Nephron (organoid): ENCODE results near the gene LEFTY1.

Source experiments
- H3K27ac Mint-ChIP-seq, 3 experiments: 2 replicates each; pipeline ENCODE4 v1.8.0; 2020; ENCODE audit warnings: mixed read lengths in 3 of 3, mild to moderate bottlenecking in 2 of 3, moderate library complexity in 1 of 3
- H3K27me3 Mint-ChIP-seq: 2 replicates; pipeline ENCODE4 v1.8.0; 2021; ENCODE audit warnings: low read depth, mild to moderate bottlenecking, moderate library complexity, mixed read lengths
- H3K36me3 Mint-ChIP-seq: 2 replicates; pipeline ENCODE4 v1.8.0; 2020; ENCODE audit warnings: low read depth, mixed read lengths
- H3K4me1 Mint-ChIP-seq: 2 replicates; pipeline ENCODE4 v1.8.0; 2020; ENCODE audit warnings: mixed read lengths
- H3K4me3 Mint-ChIP-seq, 3 experiments: 2 replicates each; pipeline ENCODE4 v1.8.0; 2020; ENCODE audit warnings: mild to moderate bottlenecking in 3 of 3, mixed read lengths in 3 of 3, moderate library complexity in 2 of 3
- H3K9me3 Mint-ChIP-seq: 2 replicates; pipeline ENCODE4 v1.8.0; 2020; ENCODE audit warnings: mixed read lengths
- TF ChIP-seq, protein P1 (sequence below), 3 experiments: fragments of 200-600 bp; sonication (generic); IDR thresholded peaks; one replicate each; pipeline ENCODE4 v1.5.0; 2021; ENCODE audit warnings: antibody characterized with exemption in 3 of 3; ENCODE audit not compliant: unreplicated experiment in 3 of 3

LEFTY1 gene

DNA sequence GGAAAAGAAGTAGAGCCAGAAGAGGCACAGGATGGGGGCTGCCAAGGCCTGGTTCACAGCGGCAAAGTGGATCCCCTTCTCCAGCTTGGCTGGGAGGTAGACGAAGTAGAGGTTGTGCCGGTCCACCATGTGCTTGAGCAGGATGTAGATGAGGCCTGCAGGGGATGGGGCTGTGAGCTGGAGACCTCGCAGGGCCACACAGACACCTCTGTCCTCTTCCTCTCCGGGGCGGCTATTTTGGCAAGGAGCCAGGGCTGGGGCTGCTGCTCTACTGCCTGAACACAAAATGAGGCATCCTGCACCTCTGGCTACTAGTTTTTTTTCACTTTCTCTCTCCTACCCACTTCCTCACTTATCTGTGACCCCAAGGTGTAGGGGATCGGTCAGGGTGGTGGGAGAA lies 39.0 kb downstream of the LEFTY1 start:
- TF ChIP-seq, protein P1, sequence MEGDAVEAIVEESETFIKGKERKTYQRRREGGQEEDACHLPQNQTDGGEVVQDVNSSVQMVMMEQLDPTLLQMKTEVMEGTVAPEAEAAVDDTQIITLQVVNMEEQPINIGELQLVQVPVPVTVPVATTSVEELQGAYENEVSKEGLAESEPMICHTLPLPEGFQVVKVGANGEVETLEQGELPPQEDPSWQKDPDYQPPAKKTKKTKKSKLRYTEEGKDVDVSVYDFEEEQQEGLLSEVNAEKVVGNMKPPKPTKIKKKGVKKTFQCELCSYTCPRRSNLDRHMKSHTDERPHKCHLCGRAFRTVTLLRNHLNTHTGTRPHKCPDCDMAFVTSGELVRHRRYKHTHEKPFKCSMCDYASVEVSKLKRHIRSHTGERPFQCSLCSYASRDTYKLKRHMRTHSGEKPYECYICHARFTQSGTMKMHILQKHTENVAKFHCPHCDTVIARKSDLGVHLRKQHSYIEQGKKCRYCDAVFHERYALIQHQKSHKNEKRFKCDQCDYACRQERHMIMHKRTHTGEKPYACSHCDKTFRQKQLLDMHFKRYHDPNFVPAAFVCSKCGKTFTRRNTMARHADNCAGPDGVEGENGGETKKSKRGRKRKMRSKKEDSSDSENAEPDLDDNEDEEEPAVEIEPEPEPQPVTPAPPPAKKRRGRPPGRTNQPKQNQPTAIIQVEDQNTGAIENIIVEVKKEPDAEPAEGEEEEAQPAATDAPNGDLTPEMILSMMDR (IDR thresholded peaks at IDR 0.05; ENCODE audit: unreplicated experiment in 3 of 3), result no peak
- no peaks in the 10 kb centered on the region for H3K27me3 Mint-ChIP-seq
- peaks cover 29% of the 10 kb centered on the region for H3K4me1 Mint-ChIP-seq
- H3K9me3 Mint-ChIP-seq, result no peaks in the 10 kb centered on the region
- H3K4me3 Mint-ChIP-seq, result no peak overlapping the region
- H3K27ac Mint-ChIP-seq, result peak overlapping the region; percentile 63 to 67 (median 64)
- H3K36me3 Mint-ChIP-seq, result peaks cover 57% of the 10 kb centered on the region

DNA sequence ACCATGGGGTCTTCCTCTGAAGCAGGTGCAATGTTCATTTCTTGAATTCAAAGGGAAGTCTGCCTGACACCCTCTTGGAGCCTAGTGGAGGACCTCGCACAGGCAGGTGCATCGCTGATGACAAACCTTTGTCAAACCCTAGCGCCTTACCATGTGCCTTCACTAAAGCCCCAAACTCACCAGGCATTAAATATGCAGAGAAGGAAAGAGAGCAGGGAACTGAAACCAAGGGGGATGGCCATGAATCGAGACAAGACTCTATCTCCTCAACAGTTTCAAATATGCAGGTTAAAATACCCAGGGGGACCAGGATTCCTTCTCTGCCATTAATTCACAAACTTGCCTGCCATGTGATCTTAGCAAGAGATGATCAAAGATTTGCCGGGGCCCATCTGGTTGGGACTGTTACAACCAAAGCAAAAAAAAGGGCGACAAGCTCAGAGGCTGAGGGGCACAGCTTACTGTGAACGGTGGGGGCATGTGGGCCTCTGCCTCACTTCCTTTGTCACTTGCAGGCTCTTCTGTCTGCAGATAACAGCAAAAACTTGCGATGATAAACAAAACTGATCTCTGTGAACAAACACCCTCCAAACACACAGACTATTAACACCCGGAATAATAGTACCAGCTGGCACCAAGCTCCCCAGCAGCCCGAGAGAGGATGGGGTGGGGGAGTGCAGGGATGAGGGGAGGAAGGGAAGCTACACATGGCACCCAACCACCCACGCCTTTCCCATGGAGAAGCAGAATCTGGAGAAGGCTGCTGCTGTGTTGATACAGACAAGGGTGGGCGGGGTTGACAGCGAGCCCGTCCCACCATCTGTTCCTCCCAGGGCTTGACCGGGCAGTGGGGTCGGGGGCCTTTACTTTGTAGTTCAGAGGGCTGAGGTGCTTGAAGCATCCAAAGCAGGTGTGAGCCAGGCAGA lies 40.7 kb downstream of the LEFTY1 start:
- peak overlapping the region in 1 of 3 experiments; percentile 7 for H3K4me3 Mint-ChIP-seq

DNA sequence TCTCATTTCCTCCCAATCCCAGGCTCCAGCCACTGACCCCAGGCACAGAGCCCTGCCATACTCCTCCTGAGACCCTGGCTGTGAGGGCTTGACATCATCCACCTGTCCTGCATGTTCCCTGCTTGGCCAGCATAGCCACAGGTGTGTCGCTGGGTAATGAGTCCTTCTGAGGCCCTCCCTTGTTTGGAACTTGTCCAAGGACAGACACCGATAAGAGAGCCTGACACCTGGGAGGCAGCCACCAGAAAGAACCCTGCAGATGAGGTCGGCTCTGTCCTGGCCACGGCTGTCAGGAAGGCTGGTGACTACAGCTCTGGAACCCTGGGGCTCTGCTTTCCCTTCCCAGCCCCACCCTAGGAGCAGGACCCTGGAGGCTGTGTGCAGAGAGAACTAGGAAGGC lies 41.3 kb downstream of the LEFTY1 start:
- no peak overlapping the region for H3K4me3 Mint-ChIP-seq
- no peaks in the 10 kb centered on the region for H3K9me3 Mint-ChIP-seq
- H3K36me3 Mint-ChIP-seq, result peaks cover 58% of the 10 kb centered on the region
- peaks cover 34% of the 10 kb centered on the region for H3K4me1 Mint-ChIP-seq
- H3K27ac Mint-ChIP-seq, result peak overlapping the region in 2 of 3 experiments; percentile 94 to 96
- H3K27me3 Mint-ChIP-seq, result no peaks in the 10 kb centered on the region
- TF ChIP-seq, protein P1 (IDR thresholded peaks at IDR 0.05; ENCODE audit: unreplicated experiment in 3 of 3), result no peak

More for the DNA sequence above, 40.7 kb downstream of the LEFTY1 start:
- peaks cover 29% of the 10 kb centered on the region for H3K4me1 Mint-ChIP-seq
- H3K27me3 Mint-ChIP-seq, result no peaks in the 10 kb centered on the region
- TF ChIP-seq, protein P1 (IDR thresholded peaks at IDR 0.05; ENCODE audit: unreplicated experiment in 3 of 3), result no peak
- H3K36me3 Mint-ChIP-seq, result peaks cover 56% of the 10 kb centered on the region
- H3K27ac Mint-ChIP-seq, result peak overlapping the region; percentile 85 to 96 (median 94)
- no peaks in the 10 kb centered on the region for H3K9me3 Mint-ChIP-seq

DNA sequence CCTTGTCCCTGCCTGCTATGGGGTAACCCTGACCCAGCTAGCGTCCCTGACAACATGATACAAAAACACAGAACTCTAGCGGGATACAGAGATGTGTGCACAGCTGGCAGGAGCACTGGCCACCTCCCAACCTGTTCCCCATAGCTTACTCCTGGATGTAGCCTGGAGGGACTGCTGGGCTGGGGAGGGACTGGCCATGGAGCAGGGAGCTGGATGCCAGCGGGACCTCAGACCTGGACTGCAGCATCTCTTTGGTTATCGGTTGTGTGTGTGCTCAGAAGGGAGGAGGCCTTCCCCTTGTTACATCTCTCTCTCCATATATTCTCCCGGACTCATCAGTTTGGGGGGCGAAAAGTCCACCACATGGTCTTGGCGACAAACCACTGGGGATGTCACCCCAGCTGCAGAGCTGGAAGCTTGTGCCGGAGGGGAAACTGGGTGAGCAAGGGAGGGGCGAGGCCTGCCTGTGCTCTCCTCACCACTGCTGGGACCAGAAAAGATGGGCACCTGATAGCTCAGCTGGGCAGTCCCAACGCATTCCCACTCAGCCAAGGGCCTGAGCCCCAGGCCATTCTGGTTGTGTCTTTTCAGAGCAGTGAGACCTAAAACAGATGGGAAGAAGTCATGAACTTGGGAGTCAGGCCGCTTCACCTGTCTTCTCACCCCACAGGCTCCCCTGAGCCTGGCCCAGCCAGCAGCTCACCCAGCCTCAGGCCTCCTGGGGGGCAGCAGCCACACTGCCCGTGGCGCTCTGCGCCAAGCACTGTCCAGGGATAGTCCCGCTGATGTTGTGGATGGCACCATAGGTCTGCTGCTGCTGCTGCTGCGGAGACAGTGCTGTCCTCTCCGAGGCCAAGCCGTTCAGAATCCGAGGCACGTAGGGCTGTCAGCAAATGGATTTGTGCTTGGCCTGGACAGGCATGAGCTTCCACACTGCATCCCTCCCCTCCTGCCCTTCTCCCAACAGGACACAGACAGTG lies 42.3 kb downstream of the LEFTY1 start:
- peak overlapping the region; percentile 43 to 75 (median 64) for H3K27ac Mint-ChIP-seq
- H3K4me3 Mint-ChIP-seq, result no peak overlapping the region
- TF ChIP-seq, protein P1 (IDR thresholded peaks at IDR 0.05; ENCODE audit: unreplicated experiment in 3 of 3), result no peak
- peaks cover 50% of the 10 kb centered on the region for H3K36me3 Mint-ChIP-seq
- no peaks in the 10 kb centered on the region for H3K9me3 Mint-ChIP-seq
- H3K4me1 Mint-ChIP-seq, result peaks cover 31% of the 10 kb centered on the region
- no peaks in the 10 kb centered on the region for H3K27me3 Mint-ChIP-seq

DNA sequence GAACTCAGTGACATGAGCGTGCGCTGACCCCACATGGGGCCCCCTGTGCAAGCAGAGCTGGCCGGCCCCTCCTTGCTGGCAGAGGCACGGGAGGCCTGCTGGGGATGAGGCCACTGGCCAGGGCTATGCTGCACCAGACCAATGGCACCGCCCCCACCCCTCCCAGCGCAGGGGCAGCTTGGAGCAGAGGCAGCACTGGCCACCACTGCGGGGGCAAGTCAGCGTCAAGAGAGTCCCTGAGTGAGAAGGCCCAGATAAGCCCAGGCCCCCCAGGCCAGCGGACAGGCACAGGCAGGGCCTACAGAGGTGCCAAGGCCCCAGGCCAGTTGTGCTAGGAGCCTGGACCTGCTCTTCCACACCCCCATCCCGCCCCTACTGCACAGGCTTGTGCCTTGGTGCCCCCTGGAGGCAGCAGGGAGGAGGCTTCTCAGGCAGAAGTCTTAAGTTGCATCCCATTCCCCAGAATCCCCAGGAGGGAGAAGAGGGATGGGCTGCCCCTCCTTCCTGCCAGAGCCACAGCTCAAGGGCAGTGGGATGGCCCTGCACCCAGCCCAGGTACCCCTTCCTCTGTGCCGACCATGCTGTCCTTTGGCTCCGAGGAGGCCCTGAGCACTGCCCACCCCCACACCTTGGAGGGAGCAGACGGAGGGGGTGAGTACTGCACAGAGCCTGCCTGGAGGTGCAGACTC lies 43.2 kb downstream of the LEFTY1 start:
- Mint-ChIP-seq H3K4me3 (no peak overlapping the region), H3K36me3 (peaks cover 48% of the 10 kb centered on the region), H3K9me3 (no peaks in the 10 kb centered on the region), H3K27ac (peak overlapping the region; percentile 42 to 75 (median 43)), H3K4me1 (peaks cover 30% of the 10 kb centered on the region), H3K27me3 (no peaks in the 10 kb centered on the region)
- TF ChIP-seq, protein P1 (IDR thresholded peaks at IDR 0.05; ENCODE audit: unreplicated experiment in 3 of 3), result peak; percentile 57 to 64 (median 63)
